Gastrocnemius medialis (tissue), 4 donors: ENCODE measurements around the gene PTPRM. TPM values are rescaled to one million over a fixed set of nuclear protein-coding genes. Genes with fewer than 3 reads are reported as not detected.
A peak's percentile ranks its signal among the peaks of the same experiment; 100 is the strongest.

Experiments
- ATAC-seq, 2 donors: fragments of 150-250 bp; one replicate each; pipeline ENCODE4 v1.9.1; 2016
- DNase-seq, 2 donors: peaks; one replicate each; pipeline ENCODE4 v3.0.0-alpha.2; 2019
- H3K27ac ChIP-seq, 4 donors: fragments of 200-600 bp; sonication (generic); 1 replicate in 1 of 4; 2 replicates in 3 of 4; pipeline ENCODE4 v1.5.1; 2016 to 2018; ENCODE audit warnings: mild to moderate bottlenecking in 2 of 4, moderate library complexity in 1 of 4
- H3K27me3 ChIP-seq, 3 donors: fragments of 200-600 bp; sonication (generic) in 2 of 3; 1 replicate in 1 of 3; 2 replicates in 2 of 3; pipeline versions ENCODE4 v1.5.1 to v1.6.0; 2016 to 2019; ENCODE audit warnings: mild to moderate bottlenecking in 1 of 3, moderate library complexity in 1 of 3
- H3K36me3 ChIP-seq, 2 donors: fragments of 200-600 bp; sonication (generic) in 1 of 2; one replicate each; pipeline ENCODE4 v1.5.1; 2017 to 2018
- H3K4me1 ChIP-seq, 2 donors: fragments of 200-600 bp; sonication (generic) in 1 of 2; one replicate each; pipeline ENCODE4 v1.5.1; 2016 to 2017; ENCODE audit warnings: mild to moderate bottlenecking in 2 of 2
- H3K4me3 ChIP-seq, 4 donors: fragments of 200-600 bp; sonication (generic) in 3 of 4; 1 replicate in 1 of 4; 2 replicates in 3 of 4; pipeline ENCODE4 v1.5.1; 2016 to 2019; ENCODE audit warnings: mild to moderate bottlenecking in 2 of 4
- H3K9me3 ChIP-seq, 3 donors: fragments of 200-600 bp; sonication (generic) in 2 of 3; 1 replicate in 1 of 3; 2 replicates in 2 of 3; pipeline ENCODE4 v1.5.1; 2016 to 2019
- CTCF ChIP-seq, 5 experiments: fragments of 450-650 bp in 3 of 5; fragments of 200-600 bp in 2 of 5; sonication (generic) in 2 of 5; IDR thresholded peaks in 4 of 5; conservative IDR thresholded peaks in 1 of 5; 1 replicate in 4 of 5; 2 replicates in 1 of 5; pipeline ENCODE4 v1.5.1; 2016 to 2019; ENCODE audit warnings: antibody characterized with exemption in 5 of 5, mild to moderate bottlenecking in 3 of 5, moderate library complexity in 3 of 5
- POLR2A ChIP-seq, 2 donors: fragments of 450-650 bp; IDR thresholded peaks; one replicate each; pipeline ENCODE4 v1.6.1; 2017; ENCODE audit warnings: antibody characterized with exemption in 2 of 2, mild to moderate bottlenecking in 2 of 2, moderate library complexity in 2 of 2
- in situ Hi-C, 4 donors: fragments of 200-750 bp; cut with MboI; loops; one replicate each; pipeline versions ENCODE4 v1.15.0 to v1.8.0; 2017; ENCODE audit warnings: low sequenced_read_pairs in 4 of 4
- intact Hi-C: fragments of 100-400 bp; cut with DNase I; formaldehyde crosslinking; loops from one replicate; pipeline ENCODE4 v1.15.1; 2023; ENCODE audit warnings: low total_unique reads
- total RNA-seq, 4 donors: library from RNA; depleted of rRNA; stranded (reverse); fragments of >200 nt; gene quantifications; one replicate each; pipeline versions ENCODE4 v1.1.0 to v1.2.3, GENCODE V29; 2016

The PTPRM gene
- total RNA-seq, 4 donors from 2014 or later, result 52.6 to 79.3 (median 63.8) TPM

GRCh38 chr18:8324343-8325065 is 757.4 kb downstream of the PTPRM start:
- in situ Hi-C loops (no loop called here), intact Hi-C loops (no loop called here)
- Histone ChIP-seq H3K4me1 (peaks cover 25 to 27% of the 10 kb centered on the region in 2 donors), H3K27ac (no peak overlapping the region), H3K36me3 (no peaks in the 10 kb centered on the region), H3K4me3 (no peak overlapping the region), H3K27me3 (no peaks in the 10 kb centered on the region), H3K9me3 (no peaks in the 10 kb centered on the region)
- DNase-seq, result no peak
- ATAC-seq, result no peak
- no peak for TF ChIP-seq POLR2A (IDR thresholded peaks at IDR 0.05)
- TF ChIP-seq CTCF (IDR thresholded peaks at IDR 0.05 in 4 of 5, conservative IDR thresholded peaks at IDR 0.05 in 1 of 5), result no peak

- ATAC-seq, result no peak
- Histone ChIP-seq H3K9me3 (no peaks in the 10 kb centered on the region), H3K4me3 (no peak overlapping the region), H3K27ac (peak overlapping the region in 3 of 4 donors; percentile 11 to 44 (median 44)), H3K4me1 (peaks cover 27 to 37% of the 10 kb centered on the region in 2 donors), H3K36me3 (no peaks in the 10 kb centered on the region), H3K27me3 (no peaks in the 10 kb centered on the region)
- no peak for TF ChIP-seq CTCF (IDR thresholded peaks at IDR 0.05 in 4 of 5, conservative IDR thresholded peaks at IDR 0.05 in 1 of 5)
- TF ChIP-seq POLR2A (IDR thresholded peaks at IDR 0.05), result no peak
- in situ Hi-C loops (no loop called here), intact Hi-C loops (no loop called here)
- DNase-seq, result no peak
These were observed 759.8 kb downstream of the PTPRM start for GRCh38 chr18:8326763-8327394.

GRCh38 chr18:8328126-8328525 is 761.0 kb downstream of the PTPRM start:
- no peak for ATAC-seq
- Histone ChIP-seq H3K4me1 (peaks cover 27 to 37% of the 10 kb centered on the region in 2 donors), H3K27ac (peak overlapping the region in 3 of 4 donors; percentile 44 to 59 (median 44)), H3K36me3 (no peaks in the 10 kb centered on the region), H3K4me3 (no peak overlapping the region), H3K27me3 (no peaks in the 10 kb centered on the region), H3K9me3 (no peaks in the 10 kb centered on the region)
- in situ Hi-C loops (no loop called here), intact Hi-C loops (no loop called here)
- TF ChIP-seq CTCF (IDR thresholded peaks at IDR 0.05 in 4 of 5, conservative IDR thresholded peaks at IDR 0.05 in 1 of 5) (no peak), POLR2A (IDR thresholded peaks at IDR 0.05) (no peak)
- DNase-seq, result no peak

GRCh38 chr18:8329186-8329771 is 762.2 kb downstream of the PTPRM start:
- DNase-seq (peak; percentile 13 to 40), ATAC-seq (peak; percentile 75 to 80)
- TF ChIP-seq POLR2A (IDR thresholded peaks at IDR 0.05), result no peak
- TF ChIP-seq CTCF (IDR thresholded peaks at IDR 0.05 in 4 of 5, conservative IDR thresholded peaks at IDR 0.05 in 1 of 5), result no peak
- Histone ChIP-seq H3K9me3 (no peaks in the 10 kb centered on the region), H3K4me1 (peaks cover 27 to 37% of the 10 kb centered on the region in 2 donors), H3K4me3 (no peak overlapping the region), H3K27ac (peak overlapping the region in 3 of 4 donors; percentile 44 to 59 (median 44)), H3K27me3 (no peaks in the 10 kb centered on the region), H3K36me3 (no peaks in the 10 kb centered on the region)
- in situ Hi-C loops (no loop called here), intact Hi-C loops (no loop called here)
